C4-2B (cell line): ENCODE data around the gene ALDH1L2.
A peak's percentile ranks its signal among the peaks of the same experiment; 100 is the strongest.

Experiments
- H3K27ac ChIP-seq: fragments of 450-650 bp; 2 replicates; pipeline ENCODE4 v1.5.1; 2017
- CTCF ChIP-seq: fragments of 450-650 bp; conservative IDR thresholded peaks from 2 replicates; pipeline ENCODE4 v1.5.1; 2017; ENCODE audit warnings: mild to moderate bottlenecking
- ZFX ChIP-seq: fragments of 450-650 bp; IDR thresholded peaks from 2 replicates; pipeline ENCODE4 v1.6.1; 2017

Gene ALDH1L2

GRCh38 chr12:105084251-105085250 is at the start of gene ALDH1L2:
ALDH1L2 (minus strand) TSS chr12:105084458; CDS start chr12:105084436, 22 bp downstream.
- peak within 1 kb of the TSS; percentile 20; the same call in 1 of the 2 replicates for H3K27ac ChIP-seq
- TF ChIP-seq CTCF (no peak), ZFX (no peak)

GRCh38 chr12:105120551-105120950 is 36.3 kb upstream of the ALDH1L2 start:
- H3K27ac ChIP-seq: no peak overlapping the region
- no peak for TF ChIP-seq CTCF
- TF ChIP-seq ZFX: no peak

GRCh38 chr12:105116969-105117368 is 32.7 kb upstream of the ALDH1L2 start:
- H3K27ac ChIP-seq: no peak overlapping the region
- no peak for TF ChIP-seq ZFX
- TF ChIP-seq CTCF: no peak

GRCh38 chr12:105113094-105113493 is 28.8 kb upstream of the ALDH1L2 start:
- no peak overlapping the region for H3K27ac ChIP-seq
- TF ChIP-seq CTCF (no peak), ZFX (no peak)

GRCh38 chr12:105110851-105111250 is 26.6 kb upstream of the ALDH1L2 start:
- H3K27ac ChIP-seq: no peak overlapping the region
- TF ChIP-seq CTCF: no peak
- no peak for TF ChIP-seq ZFX

- no peak overlapping the region for H3K27ac ChIP-seq
- no peak for TF ChIP-seq ZFX
- TF ChIP-seq CTCF: no peak
These were observed 25.4 kb upstream of the ALDH1L2 start for GRCh38 chr12:105109465-105110212.
